ENCODE data around the gene ZAP70.

The ZAP70 gene

GRCh38 chr2:97755491-97755890, 42.1 kb downstream of the ZAP70 start:
- H3K4me3 ChIP-seq (ENCODE audit: low read depth, low read length), result no peak overlapping the region
- TF ChIP-seq, protein P1, sequence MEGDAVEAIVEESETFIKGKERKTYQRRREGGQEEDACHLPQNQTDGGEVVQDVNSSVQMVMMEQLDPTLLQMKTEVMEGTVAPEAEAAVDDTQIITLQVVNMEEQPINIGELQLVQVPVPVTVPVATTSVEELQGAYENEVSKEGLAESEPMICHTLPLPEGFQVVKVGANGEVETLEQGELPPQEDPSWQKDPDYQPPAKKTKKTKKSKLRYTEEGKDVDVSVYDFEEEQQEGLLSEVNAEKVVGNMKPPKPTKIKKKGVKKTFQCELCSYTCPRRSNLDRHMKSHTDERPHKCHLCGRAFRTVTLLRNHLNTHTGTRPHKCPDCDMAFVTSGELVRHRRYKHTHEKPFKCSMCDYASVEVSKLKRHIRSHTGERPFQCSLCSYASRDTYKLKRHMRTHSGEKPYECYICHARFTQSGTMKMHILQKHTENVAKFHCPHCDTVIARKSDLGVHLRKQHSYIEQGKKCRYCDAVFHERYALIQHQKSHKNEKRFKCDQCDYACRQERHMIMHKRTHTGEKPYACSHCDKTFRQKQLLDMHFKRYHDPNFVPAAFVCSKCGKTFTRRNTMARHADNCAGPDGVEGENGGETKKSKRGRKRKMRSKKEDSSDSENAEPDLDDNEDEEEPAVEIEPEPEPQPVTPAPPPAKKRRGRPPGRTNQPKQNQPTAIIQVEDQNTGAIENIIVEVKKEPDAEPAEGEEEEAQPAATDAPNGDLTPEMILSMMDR (conservative IDR thresholded peaks at IDR 0.05; ENCODE audit: low read depth, low read length), result no peak
- no peak for DNase-seq (ENCODE audit: low read depth)

- no peak overlapping the region for H3K4me3 ChIP-seq (ENCODE audit: low read depth, low read length)
- TF ChIP-seq, protein P1 (conservative IDR thresholded peaks at IDR 0.05; ENCODE audit: low read depth, low read length), result no peak
- no peak for DNase-seq (ENCODE audit: low read depth)
These were observed 43.7 kb downstream of the ZAP70 start for GRCh38 chr2:97757062-97757461.

DNA sequence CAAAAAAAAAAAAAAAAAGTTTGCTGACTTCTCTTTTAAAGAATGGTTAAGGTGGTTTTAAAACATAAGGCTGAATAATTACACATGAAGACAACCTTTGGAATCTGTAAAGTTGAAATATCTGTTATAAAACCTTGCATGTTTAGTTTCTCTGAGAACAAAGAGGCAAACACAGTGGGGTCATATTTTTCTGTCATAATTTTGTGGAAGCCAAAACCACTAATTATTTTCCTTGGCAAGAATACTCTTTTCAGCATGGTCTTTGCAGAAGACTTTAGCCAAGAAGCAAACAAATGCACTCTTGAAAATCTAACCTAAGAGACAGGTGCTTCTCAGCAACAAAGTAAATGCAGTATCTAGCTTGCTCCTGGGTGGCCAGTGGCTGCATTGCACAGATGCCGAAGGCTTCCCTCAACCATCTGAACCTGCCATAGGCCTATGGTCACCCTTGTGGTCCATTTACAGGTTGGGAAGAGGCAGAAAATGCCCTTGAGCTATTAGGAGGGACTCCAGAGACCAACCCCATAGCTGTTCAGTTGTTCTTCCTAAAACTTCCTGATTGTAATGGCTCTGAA, 44.8 kb downstream of the ZAP70 start:
- no peak overlapping the region for H3K4me3 ChIP-seq (ENCODE audit: low read depth, low read length)
- DNase-seq (ENCODE audit: low read depth), result peak; percentile 35
- TF ChIP-seq, protein P1 (conservative IDR thresholded peaks at IDR 0.05; ENCODE audit: low read depth, low read length), result no peak

DNA sequence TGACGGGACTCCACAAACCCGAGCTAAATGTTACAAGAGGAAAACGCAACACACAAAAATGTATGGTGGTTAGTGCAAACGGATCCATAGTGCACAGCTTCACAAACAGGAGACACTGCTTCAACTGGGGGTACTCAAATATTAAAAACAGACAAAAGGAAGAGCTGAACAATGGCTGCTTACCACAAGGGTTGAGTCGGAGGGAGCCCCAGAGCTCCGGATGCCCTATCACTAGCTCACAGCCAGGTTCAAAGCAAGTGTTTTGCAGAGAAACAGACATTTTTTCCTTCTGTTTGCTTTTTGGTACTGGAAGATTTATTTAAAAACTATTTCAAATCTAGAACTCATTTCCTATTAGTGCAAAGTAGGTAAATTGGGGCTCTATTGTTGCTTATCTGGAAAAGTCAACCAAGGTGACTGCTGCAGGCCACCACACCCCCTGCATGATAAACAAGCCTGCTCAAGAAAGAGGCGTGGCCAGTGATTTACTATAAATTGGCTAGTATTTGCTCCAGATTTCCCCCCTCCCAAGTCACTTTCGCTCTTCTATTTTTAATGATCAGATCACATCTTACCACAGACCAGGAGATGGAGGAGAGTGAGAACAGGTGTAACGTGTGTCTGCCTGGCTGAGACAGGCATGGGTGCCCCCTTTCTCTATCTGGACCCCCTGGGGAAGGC, 46.5 kb downstream of the ZAP70 start:
- TF ChIP-seq, protein P1 (conservative IDR thresholded peaks at IDR 0.05; ENCODE audit: low read depth, low read length), result no peak
- no peak for DNase-seq (ENCODE audit: low read depth)
- no peak overlapping the region for H3K4me3 ChIP-seq (ENCODE audit: low read depth, low read length)

DNA sequence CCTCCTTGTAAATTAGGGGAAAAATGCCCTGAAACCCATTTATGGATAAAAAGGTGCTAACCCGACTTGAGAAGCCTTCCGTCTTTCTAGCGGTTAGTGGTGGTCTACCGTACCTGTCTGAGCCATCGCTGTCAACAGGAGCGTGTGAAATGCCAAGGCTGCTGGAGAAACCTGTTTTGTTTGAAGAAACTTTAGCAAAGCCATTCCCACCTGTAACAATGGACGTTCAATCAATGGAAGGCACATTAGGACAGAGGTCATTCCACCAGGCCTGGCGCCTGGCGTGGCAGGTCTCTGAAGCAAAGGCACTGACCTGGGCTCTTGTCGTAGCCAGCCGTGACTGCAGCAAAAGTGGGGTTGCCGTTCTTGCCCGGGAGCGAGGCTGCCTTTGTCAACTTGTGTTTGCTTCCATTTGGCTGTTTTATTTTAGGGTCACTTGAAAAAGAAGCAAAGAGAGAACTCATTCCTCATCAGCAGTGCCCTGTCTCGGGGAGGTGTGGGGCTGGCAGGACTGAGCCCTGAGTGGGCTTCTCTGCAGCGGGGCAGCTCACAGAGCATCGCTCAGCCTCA, 47.2 kb downstream of the ZAP70 start:
- DNase-seq (ENCODE audit: low read depth), result no peak
- TF ChIP-seq, protein P1 (conservative IDR thresholded peaks at IDR 0.05; ENCODE audit: low read depth, low read length), result no peak
- H3K4me3 ChIP-seq (ENCODE audit: low read depth, low read length), result no peak overlapping the region

DNA sequence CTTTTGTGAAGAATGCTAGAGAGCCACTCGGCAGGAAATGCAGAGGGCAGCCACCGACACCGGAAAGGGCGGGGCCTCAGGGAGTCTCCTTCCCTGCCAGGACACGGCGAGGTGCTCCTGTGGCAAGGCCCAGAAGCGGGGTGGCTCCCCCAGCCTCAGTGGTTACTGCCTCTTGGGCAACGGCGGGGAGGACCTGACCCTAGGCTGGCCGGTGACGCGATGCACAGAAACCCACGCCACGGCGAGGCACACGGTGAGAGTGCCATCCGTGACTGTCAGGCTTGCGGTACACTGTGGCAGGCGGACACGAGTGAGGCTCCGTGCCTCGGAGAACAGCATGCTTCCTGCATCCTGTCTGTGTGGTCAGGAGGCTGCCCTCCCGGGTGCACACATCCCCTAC, 47.8 kb downstream of the ZAP70 start:
- no peak for DNase-seq (ENCODE audit: low read depth)
- H3K4me3 ChIP-seq (ENCODE audit: low read depth, low read length), result no peak overlapping the region
- TF ChIP-seq, protein P1 (conservative IDR thresholded peaks at IDR 0.05; ENCODE audit: low read depth, low read length), result no peak

Measured in choroid plexus epithelial cell (primary cell).